Measurements from ENCODE around the gene DAZAP1.

Gene DAZAP1

GRCh38 chr19:1445185-1445931 is 38.0 kb downstream of the DAZAP1 start:
- peak; percentile 89 for DNase-seq

- DNase-seq: no peak
These were observed 38.7 kb downstream of the DAZAP1 start for GRCh38 chr19:1445932-1446712.

- DNase-seq: no peak
These were observed 39.5 kb downstream of the DAZAP1 start for GRCh38 chr19:1446713-1447481.

GRCh38 chr19:1447504-1447903 is 40.1 kb downstream of the DAZAP1 start:
- DNase-seq: no peak

- no peak for DNase-seq
These were observed 40.6 kb downstream of the DAZAP1 start for GRCh38 chr19:1447944-1448343.

- DNase-seq: peak; percentile 65
These were observed 42.4 kb downstream of the DAZAP1 start, which contains the start of gene APC2 for GRCh38 chr19:1449467-1450442. APC2 (plus strand) TSS chr19:1450121; CDS start chr19:1453002, 2,881 bp downstream.

GRCh38 chr19:1450735-1451731 is 43.6 kb downstream of the DAZAP1 start:
- no peak for DNase-seq

GRCh38 chr19:1451916-1452801 is 44.8 kb downstream of the DAZAP1 start:
- DNase-seq: no peak

- no peak for DNase-seq
These were observed 45.6 kb downstream of the DAZAP1 start for GRCh38 chr19:1452802-1453524.

GRCh38 chr19:1453525-1454364 is 46.4 kb downstream of the DAZAP1 start:
- DNase-seq: no peak

GRCh38 chr19:1455002-1455335 is 47.6 kb downstream of the DAZAP1 start:
- DNase-seq: no peak

GRCh38 chr19:1455336-1456120 is 48.1 kb downstream of the DAZAP1 start:
- peak; percentile 86 for DNase-seq

- no peak for DNase-seq
These were observed 48.9 kb downstream of the DAZAP1 start for GRCh38 chr19:1456121-1456900.

- no peak for DNase-seq
These were observed 49.8 kb downstream of the DAZAP1 start for GRCh38 chr19:1457031-1457739.

GRCh38 chr19:1457892-1458291 is 50.5 kb downstream of the DAZAP1 start:
- DNase-seq: no peak

- no peak for DNase-seq
These were observed 52.1 kb downstream of the DAZAP1 start for GRCh38 chr19:1459479-1459878.

Data from stimulated activated CD8-positive, alpha-beta memory T cell treated with anti-CD3 and anti-CD28 coated beads, Interleukin-4, amount 100 ng/mL, for 48 hours (primary cell).